K562 (cell line): ENCODE measurements around the gene IRAK4. TPM values are rescaled to one million over a fixed set of nuclear protein-coding genes. Genes with fewer than 3 reads are reported as not detected.

Source experiments
- CHD1 ChIP-seq: fragments of 200-600 bp; sonication (generic); IDR thresholded peaks from one replicate; pipeline ENCODE4 v1.6.1; 2012; ENCODE audit warnings: mild to moderate bottlenecking, moderate library complexity, low read length, inconsistent platforms
- ELF4 ChIP-seq: fragments of 450-650 bp; formaldehyde crosslinking; IDR thresholded peaks from 2 replicates; pipeline ENCODE4 v1.4.0; 2022; ENCODE audit warnings: missing genetic modification characterization
- ELK1 ChIP-seq: sonication (generic); formaldehyde crosslinking; IDR thresholded peaks from 2 replicates; pipeline ENCODE4 v1.8.1; 2022; ENCODE audit warnings: missing genetic modification reagents
- GABPA ChIP-seq: fragments of 200-800 bp; sonication (Bioruptor generic); conservative IDR thresholded peaks from 2 replicates; pipeline ENCODE4 v1.6.1; 2016; ENCODE audit warnings: low read depth, missing genetic modification characterization, missing compliant biosample characterization
- GTF2B ChIP-seq: IDR thresholded peaks from 2 replicates; pipeline ENCODE4 v1.6.1; 2011; ENCODE audit not compliant: insufficient read length; ENCODE audit errors: extremely low read depth
- MYBL2 ChIP-seq, 2 experiments: fragments of 450-650 bp in 1 of 2; sonication (generic) in 1 of 2; formaldehyde crosslinking in 1 of 2; IDR thresholded peaks; 2 replicates each; pipeline versions ENCODE4 v1.6.1 to v1.8.1; 2017 to 2022; ENCODE audit warnings: borderline replicate concordance in 1 of 2, inconsistent platforms in 1 of 2, low read depth in 1 of 2, mild to moderate bottlenecking in 1 of 2, missing genetic modification reagents in 1 of 2, moderate library complexity in 1 of 2
- RFX1 ChIP-seq: fragments of 450-650 bp; IDR thresholded peaks from 2 replicates; pipeline ENCODE4 v1.6.1; 2016; ENCODE audit warnings: mild to moderate bottlenecking, moderate library complexity
- ZFP1 ChIP-seq: fragments of 450-650 bp; formaldehyde crosslinking; IDR thresholded peaks from 2 replicates; pipeline ENCODE4 v1.4.0; 2020; ENCODE audit warnings: mild to moderate bottlenecking, mixed read lengths
- ZNF146 ChIP-seq: IDR thresholded peaks from one replicate; pipeline ENCODE4 v1.6.1; 2018; ENCODE audit warnings: missing compliant biosample characterization; ENCODE audit not compliant: unreplicated experiment
- ZNF318 ChIP-seq, 2 experiments: fragments of 450-650 bp; IDR thresholded peaks; 2 replicates each; pipeline ENCODE4 v1.6.1; 2016; ENCODE audit warnings: mild to moderate bottlenecking in 2 of 2, borderline replicate concordance in 1 of 2, low read depth in 1 of 2, moderate library complexity in 1 of 2
- ZNF511 ChIP-seq: sonication (generic); formaldehyde crosslinking; IDR thresholded peaks from 2 replicates; pipeline ENCODE4 v1.8.0; 2022; ENCODE audit warnings: mild to moderate bottlenecking, missing genetic modification reagents
- ZNF766 ChIP-seq: fragments of 200-800 bp; sonication (Bioruptor generic); conservative IDR thresholded peaks from 2 replicates; pipeline ENCODE4 v1.6.1; 2016; ENCODE audit warnings: missing genetic modification characterization, missing compliant biosample characterization
- polyA plus RNA-seq, 8 experiments: library from polyadenylated mRNA; depleted of rRNA in 4 of 8; stranded (reverse) in 5 of 8; unstranded in 3 of 8; fragments of >200 nt; fragmentation: Nextera tagmentation in 2 of 8; fragmentation: Illumina TruSeq in 1 of 8; extraction: Ambion mirVana in 2 of 8; extraction: Trizol in 1 of 8; gene quantifications; 2 replicates each; pipeline versions ENCODE4 v1.2.1 to v1.2.3, GENCODE V29; 2011 to 2014; ENCODE audit warnings: inconsistent platforms in 1 of 8, missing spikeins in 1 of 8
- total RNA-seq, 7 experiments: library from RNA; depleted of rRNA in 6 of 7; stranded (reverse); fragments of >200 nt in 6 of 7; fragmentation: Illumina TruSeq in 2 of 7; extraction: Trizol in 2 of 7; gene quantifications; 2 replicates each; pipeline versions ENCODE4 v1.2.1 to v1.2.3, GENCODE V29; 2011 to 2021; ENCODE audit warnings: low replicate concordance in 1 of 7

IRAK4 gene
- total and polyA plus RNA-seq, 9 of the 15 experiments (the other 6 are each of a cell fraction or from before 2014, with no cell fraction given) = 10.8 to 34.5 (median 16.0) TPM

- no peak for TF ChIP-seq ZNF146 (CRISPR knock-in tag)
- no peak for TF ChIP-seq ZNF318 (IDR thresholded peaks at IDR 0.05; ENCODE audit: borderline replicate concordance in 1 of 2, low read depth in 1 of 2)
- TF ChIP-seq MYBL2 (IDR thresholded peaks at IDR 0.05; ENCODE audit: low read depth) = no peak
- TF ChIP-seq MYBL2 (CRISPR knock-in tag; IDR thresholded peaks at IDR 0.05; ENCODE audit: borderline replicate concordance) = no peak
- TF ChIP-seq ELK1 = no peak
- no peak for TF ChIP-seq ZFP1 (CRISPR knock-in tag)
- no peak for TF ChIP-seq RFX1
- peak; percentile 24; the same call in 1 of the 2 replicates for TF ChIP-seq GABPA (tag)
- TF ChIP-seq GTF2B = no peak
- no peak for TF ChIP-seq CHD1
- TF ChIP-seq ZNF511 (CRISPR knock-in tag) = peak; percentile 81
- no peak for TF ChIP-seq ZNF766
- TF ChIP-seq ELF4 (CRISPR knock-in tag) = no peak
Observed at GRCh38 chr12:43835656-43836474, 77.1 kb downstream of the IRAK4 start, which contains the start of gene TMEM117 (continued).
